C4-2B (cell line): Measurements from ENCODE around the gene NAIF1.

Experiments
- CTCF ChIP-seq: fragments of 450-650 bp; conservative IDR thresholded peaks from 2 replicates; pipeline ENCODE4 v1.5.1; 2017; ENCODE audit warnings: mild to moderate bottlenecking
- ZFX ChIP-seq: fragments of 450-650 bp; IDR thresholded peaks from 2 replicates; pipeline ENCODE4 v1.6.1; 2017

GRCh38 chr9:128045831-128046230 lies 21.3 kb downstream of the NAIF1 start:
- TF ChIP-seq CTCF (no peak), ZFX (no peak)
